Measurements from ENCODE around the gene ZRANB3.

The ZRANB3 gene

GRCh38 chr2:135157856-135158255, 373.2 kb downstream of the ZRANB3 start:
- H3K79me2 ChIP-seq (ENCODE audit: insufficient read depth, low read length) = no peaks in the 10 kb centered on the region
- peaks cover 70% of the 10 kb centered on the region for H3K36me3 ChIP-seq (ENCODE audit: insufficient read depth, low read length)
- no peaks in the 10 kb centered on the region for H3K27me3 ChIP-seq (ENCODE audit: insufficient read depth, low read length, poor library complexity, severe bottlenecking)
- no peak overlapping the region for H3K4me3 ChIP-seq (ENCODE audit: low read length, poor library complexity, severe bottlenecking)
- H3K9me3 ChIP-seq (ENCODE audit: insufficient read depth, low read depth, low read length) = no peaks in the 10 kb centered on the region
- no peaks in the 10 kb centered on the region for H3K4me1 ChIP-seq (ENCODE audit: insufficient read depth, low read length, poor library complexity, severe bottlenecking)
- no peak overlapping the region for H3K9ac ChIP-seq (ENCODE audit: low read depth, low read length, poor library complexity, severe bottlenecking)
- no peak overlapping the region for H2AFZ ChIP-seq (ENCODE audit: low read length)
- TF ChIP-seq EZH2phosphoT487 (IDR thresholded peaks at IDR 0.05; ENCODE audit: borderline replicate concordance) (no peak), CTCF (conservative IDR thresholded peaks at IDR 0.05; ENCODE audit: low read length) (no peak)
- no peaks in the 10 kb centered on the region for H4K20me1 ChIP-seq (ENCODE audit: insufficient read depth, low read length, poor library complexity, severe bottlenecking)
- no peaks in the 10 kb centered on the region for H3F3A ChIP-seq (ENCODE audit: low read depth)
- H3K9me2 ChIP-seq (replicated peaks; ENCODE audit: low read depth, low read length) = no peaks in the 10 kb centered on the region
- H3K4me2 ChIP-seq (ENCODE audit: low read depth, low read length, poor library complexity, severe bottlenecking) = no peak overlapping the region

- Histone ChIP-seq H3K4me2 (ENCODE audit: low read depth, low read length, poor library complexity, severe bottlenecking) (no peak overlapping the region), H3K79me2 (ENCODE audit: insufficient read depth, low read length) (no peaks in the 10 kb centered on the region), H3F3A (ENCODE audit: low read depth) (no peaks in the 10 kb centered on the region), H3K9ac (ENCODE audit: low read depth, low read length, poor library complexity, severe bottlenecking) (no peak overlapping the region), H4K20me1 (ENCODE audit: insufficient read depth, low read length, poor library complexity, severe bottlenecking) (no peaks in the 10 kb centered on the region), H3K36me3 (ENCODE audit: insufficient read depth, low read length) (peaks cover 92% of the 10 kb centered on the region), H2AFZ (ENCODE audit: low read length) (no peak overlapping the region), H3K27me3 (ENCODE audit: insufficient read depth, low read length, poor library complexity, severe bottlenecking) (no peaks in the 10 kb centered on the region), H3K9me2 (replicated peaks; ENCODE audit: low read depth, low read length) (no peaks in the 10 kb centered on the region), H3K4me1 (ENCODE audit: insufficient read depth, low read length, poor library complexity, severe bottlenecking) (peaks cover 6% of the 10 kb centered on the region), H3K9me3 (ENCODE audit: insufficient read depth, low read depth, low read length) (no peaks in the 10 kb centered on the region), H3K4me3 (ENCODE audit: low read length, poor library complexity, severe bottlenecking) (no peak overlapping the region)
- no peak for TF ChIP-seq CTCF (conservative IDR thresholded peaks at IDR 0.05; ENCODE audit: low read length)
- TF ChIP-seq EZH2phosphoT487 (IDR thresholded peaks at IDR 0.05; ENCODE audit: borderline replicate concordance) = no peak
Measured at GRCh38 chr2:135154962-135155361, 376.1 kb downstream of the ZRANB3 start.

GRCh38 chr2:135152361-135152760, 378.7 kb downstream of the ZRANB3 start:
- Histone ChIP-seq H3K4me2 (ENCODE audit: low read depth, low read length, poor library complexity, severe bottlenecking) (no peak overlapping the region), H3K9me2 (replicated peaks; ENCODE audit: low read depth, low read length) (no peaks in the 10 kb centered on the region), H3K9ac (ENCODE audit: low read depth, low read length, poor library complexity, severe bottlenecking) (no peak overlapping the region), H3K4me1 (ENCODE audit: insufficient read depth, low read length, poor library complexity, severe bottlenecking) (peaks cover 6% of the 10 kb centered on the region), H3K79me2 (ENCODE audit: insufficient read depth, low read length) (no peaks in the 10 kb centered on the region), H3K4me3 (ENCODE audit: low read length, poor library complexity, severe bottlenecking) (no peak overlapping the region), H3K36me3 (ENCODE audit: insufficient read depth, low read length) (peaks cover 68% of the 10 kb centered on the region), H4K20me1 (ENCODE audit: insufficient read depth, low read length, poor library complexity, severe bottlenecking) (no peaks in the 10 kb centered on the region), H3K9me3 (ENCODE audit: insufficient read depth, low read depth, low read length) (no peaks in the 10 kb centered on the region), H3F3A (ENCODE audit: low read depth) (no peaks in the 10 kb centered on the region), H3K27me3 (ENCODE audit: insufficient read depth, low read length, poor library complexity, severe bottlenecking) (no peaks in the 10 kb centered on the region), H2AFZ (ENCODE audit: low read length) (no peak overlapping the region)
- TF ChIP-seq CTCF (conservative IDR thresholded peaks at IDR 0.05; ENCODE audit: low read length) = no peak
- no peak for TF ChIP-seq EZH2phosphoT487 (IDR thresholded peaks at IDR 0.05; ENCODE audit: borderline replicate concordance)
